TTC549 (cell line): ENCODE results near the gene SND1.
"Not testable (repeated sequence)": the region's sequence is repeated elsewhere in the genome, so short reads cannot be mapped to it uniquely, and the experiment has no call there.

Source experiments
- FAIRE-seq: peaks from 2 replicates; lab custom pipeline; 2012; peaks lifted over from hg19 to GRCh38; lab: Jason Lieb, UNC

Gene SND1

DNA sequence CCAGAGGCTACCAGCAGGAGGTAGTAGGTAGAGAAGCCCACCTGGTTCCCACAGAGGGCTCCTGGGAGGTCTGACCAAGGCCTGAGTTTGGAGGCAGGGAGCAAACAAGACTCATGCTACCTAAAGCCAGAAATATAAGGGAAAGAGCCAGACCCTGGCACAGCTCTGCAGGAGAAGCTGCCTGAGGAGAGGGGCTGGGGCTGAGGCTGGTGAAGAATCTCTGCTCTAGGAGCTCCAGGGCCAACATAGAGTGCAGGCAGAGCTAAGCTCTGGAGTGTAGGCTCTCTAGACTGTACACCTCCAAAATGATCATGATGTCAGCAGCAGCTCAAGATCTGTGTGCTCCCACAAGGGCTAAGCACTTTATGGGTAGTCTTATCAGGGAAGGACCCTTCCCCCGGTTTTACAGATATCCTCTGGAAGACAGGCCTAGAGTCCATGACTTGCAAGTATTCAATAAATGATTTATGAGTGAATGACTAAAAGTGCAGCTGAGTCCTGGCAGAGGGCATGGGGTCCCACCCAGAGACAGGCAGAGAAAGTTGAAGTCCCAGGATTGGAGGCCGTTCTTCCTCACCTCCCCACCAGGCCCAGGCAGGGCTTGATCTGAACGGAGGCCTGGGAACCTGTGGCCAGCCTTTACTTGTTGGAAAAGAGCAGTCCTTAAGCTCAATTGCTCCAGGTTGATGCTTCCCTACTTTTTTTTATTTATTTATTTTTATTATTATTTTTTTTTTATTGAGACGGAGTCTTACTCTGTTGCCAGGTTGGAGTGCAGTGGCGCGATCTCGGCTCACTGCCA, 450.7 kb downstream of the SND1 start:
- no peak for FAIRE-seq

DNA sequence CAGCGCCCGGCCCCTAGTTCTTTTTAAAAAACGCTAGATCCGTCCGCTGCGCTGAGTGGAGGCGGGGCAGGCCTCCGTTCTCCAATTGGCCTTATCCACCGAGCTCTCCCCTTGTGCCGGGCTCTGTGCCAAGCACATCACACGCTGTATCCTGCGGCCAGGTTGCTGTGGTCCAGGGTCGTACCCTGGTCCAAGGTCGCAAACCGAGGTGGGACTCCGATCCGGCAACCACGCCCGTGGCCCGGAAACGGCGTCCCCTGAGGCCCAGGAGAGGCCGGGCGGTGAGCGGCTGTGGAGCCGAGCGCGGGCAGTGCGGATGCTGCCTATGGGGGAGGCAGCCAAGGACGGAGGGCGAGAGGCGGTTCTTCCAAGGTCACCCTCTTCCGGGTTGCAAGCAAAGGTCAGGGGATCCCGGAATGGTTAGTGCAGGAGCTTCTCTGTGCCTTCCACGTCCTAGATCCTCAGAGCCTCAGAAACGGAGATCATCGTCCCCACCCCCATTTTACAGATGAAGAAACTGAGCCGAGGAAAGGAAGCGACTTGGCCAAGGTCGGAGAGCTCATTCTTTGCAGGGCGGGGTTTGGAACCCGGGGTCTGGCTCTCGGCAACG, 451.6 kb downstream of the SND1 start:
- FAIRE-seq: no peak

DNA sequence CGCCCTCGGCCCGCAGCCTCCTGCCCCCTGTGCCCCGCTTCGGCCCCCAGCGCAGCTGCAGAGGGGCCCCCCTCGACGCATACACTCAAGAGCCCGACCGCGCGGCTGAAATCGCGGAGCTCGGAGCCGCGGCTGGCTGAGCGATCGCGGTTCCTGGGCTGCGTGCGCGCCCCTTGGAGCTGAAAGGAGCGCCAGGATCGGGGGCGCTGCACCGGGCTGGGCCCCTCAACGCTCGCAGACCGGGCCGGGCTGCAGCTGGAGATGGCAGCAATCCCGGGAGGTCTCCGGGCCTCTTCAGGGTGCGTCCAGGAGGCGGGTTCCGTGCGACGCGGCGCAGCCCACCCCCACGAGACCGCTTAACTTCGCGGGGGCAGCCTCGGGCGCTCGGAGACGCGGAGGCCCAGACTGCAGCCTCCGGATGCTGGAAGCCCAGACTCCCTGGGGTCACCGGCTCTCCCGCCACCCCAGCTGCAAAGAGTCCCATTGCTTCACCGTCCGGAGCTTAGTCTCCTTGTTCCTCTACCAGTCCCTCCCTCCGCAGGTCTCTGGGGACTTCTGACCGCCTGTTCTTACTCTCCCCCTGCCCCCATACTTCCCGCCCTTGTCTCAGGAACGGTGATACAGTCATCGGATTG, 452.2 kb downstream of the SND1 start:
- no peak for FAIRE-seq

DNA sequence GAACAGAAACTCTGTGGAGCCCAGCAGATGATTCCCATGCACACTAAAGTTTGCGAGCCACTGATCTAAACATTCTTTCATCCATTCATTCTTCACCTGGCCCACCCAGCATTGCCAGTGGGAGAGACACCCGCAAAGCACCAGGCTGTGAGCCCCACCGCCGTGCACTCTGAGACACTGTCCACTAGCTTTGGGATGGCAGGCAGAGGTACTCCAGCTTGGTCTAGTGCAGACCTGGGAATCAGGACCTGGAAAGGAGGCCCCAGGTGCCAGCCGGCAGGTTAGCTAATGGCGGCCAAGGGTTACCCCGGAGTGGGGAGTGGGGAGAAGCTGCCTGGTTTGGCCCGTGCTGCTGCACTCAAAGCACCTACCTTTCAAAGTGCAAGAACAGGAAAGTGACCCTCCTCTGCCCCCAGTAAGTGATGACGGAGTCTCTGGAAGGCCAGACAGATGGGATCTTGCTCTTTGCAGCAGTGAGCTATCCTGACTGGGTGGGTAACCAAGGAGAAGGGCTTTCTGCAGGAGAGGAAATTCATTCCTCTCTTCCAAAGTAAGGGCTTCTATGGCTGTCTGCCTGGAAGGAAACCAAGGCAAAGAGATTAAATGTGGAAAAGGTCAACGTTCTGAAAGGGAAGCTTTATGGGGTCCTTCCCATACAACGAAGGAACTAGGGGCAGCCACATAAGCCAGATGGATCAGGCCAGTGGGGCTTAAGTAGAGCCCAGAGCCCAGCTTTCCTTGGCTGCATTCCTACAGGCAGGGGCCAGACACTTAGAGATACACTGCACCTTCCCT, 453.4 kb downstream of the SND1 start:
- no peak for FAIRE-seq

DNA sequence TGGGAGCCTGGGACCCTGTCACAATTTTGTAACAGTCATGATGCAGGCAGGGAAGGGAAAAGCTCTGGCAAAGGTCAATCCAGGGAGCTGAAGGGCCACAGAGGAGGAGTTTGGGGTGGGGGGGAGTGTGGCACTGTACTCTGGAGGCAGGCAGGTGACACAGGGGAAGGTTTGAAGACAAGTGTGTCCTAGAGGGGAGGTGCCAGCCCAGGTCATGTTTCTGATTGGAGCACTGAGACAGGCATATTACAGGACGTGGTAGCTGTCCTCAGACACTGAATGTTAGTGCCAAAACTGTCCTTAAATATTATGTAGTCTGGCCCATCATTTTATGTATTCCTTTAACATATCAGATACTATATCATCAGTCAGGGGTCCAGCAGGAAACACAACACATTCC, 454.8 kb downstream of the SND1 start:
- FAIRE-seq: no peak

DNA sequence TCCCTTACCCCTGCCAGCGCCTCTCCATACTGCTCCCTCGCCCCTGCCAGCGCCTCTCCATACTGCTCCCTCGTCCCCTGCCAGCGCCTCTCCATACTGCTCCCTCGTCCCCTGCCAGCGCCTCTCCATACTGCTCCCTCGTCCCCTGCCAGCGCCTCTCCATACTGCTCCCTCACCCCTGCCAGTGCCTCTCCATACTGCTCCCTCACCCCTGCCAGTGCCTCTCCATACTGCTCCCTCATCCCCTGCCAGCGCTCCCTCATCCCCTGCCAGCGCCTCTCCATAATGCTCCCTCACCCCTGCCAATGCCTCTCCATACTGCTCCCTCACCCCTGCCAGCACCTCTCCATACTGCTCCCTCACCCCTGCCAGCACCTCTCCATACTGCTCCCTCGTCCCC, 455.5 kb downstream of the SND1 start:
- FAIRE-seq: not testable (repeated sequence)

DNA sequence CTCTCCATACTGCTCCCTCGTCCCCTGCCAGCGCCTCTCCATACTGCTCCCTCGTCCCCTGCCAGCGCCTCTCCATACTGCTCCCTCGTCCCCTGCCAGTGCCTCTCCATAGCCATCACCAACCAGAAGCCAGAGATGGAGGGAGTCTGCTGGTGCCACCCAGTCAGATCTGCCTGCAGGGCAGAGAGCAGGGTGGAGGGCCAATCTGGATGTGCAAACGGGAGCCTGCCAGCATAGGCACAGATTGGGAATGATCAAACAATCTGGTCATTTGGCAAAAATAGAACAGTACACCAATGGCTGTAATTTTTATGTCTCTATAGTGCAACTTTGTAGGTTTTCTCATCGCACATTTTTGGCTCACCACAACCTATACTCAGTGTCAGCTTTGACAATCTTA, 456.1 kb downstream of the SND1 start:
- FAIRE-seq: no peak

DNA sequence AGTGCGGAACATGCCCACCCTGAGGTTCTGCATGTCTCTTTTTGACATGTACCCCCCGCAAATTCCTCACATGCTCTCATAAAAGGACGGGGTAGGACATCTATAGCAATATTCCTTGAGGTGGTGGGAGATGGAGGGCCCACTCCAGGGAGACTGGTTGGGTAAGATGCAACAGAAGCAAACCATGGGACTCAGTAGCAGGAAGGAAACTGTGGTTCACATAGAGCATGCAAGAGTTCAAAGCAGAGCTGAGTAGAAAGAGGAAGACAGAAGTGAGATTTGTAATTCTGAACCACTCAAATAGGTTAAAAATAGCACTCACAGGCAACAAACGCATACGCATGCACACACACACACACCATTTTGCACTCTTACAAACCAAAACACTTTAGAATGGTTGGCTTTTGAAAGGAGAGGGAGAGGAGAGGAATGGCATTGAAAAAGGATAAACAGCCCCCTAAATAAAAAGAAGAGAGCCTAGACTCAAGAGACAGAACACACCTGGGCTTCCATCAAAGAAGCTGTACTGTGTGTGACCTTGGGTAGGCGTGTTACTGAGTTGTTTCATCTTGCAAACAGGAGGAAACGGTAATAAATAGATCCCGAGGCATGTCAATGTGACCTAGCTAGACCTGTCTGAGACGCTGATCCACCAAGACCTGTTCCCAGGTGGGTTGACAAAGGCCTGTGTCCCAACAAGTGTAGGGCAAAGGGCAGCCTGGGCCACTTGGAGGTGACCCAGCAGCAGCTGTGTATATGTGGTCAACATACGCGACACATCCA, 456.8 kb downstream of the SND1 start:
- FAIRE-seq: no peak

DNA sequence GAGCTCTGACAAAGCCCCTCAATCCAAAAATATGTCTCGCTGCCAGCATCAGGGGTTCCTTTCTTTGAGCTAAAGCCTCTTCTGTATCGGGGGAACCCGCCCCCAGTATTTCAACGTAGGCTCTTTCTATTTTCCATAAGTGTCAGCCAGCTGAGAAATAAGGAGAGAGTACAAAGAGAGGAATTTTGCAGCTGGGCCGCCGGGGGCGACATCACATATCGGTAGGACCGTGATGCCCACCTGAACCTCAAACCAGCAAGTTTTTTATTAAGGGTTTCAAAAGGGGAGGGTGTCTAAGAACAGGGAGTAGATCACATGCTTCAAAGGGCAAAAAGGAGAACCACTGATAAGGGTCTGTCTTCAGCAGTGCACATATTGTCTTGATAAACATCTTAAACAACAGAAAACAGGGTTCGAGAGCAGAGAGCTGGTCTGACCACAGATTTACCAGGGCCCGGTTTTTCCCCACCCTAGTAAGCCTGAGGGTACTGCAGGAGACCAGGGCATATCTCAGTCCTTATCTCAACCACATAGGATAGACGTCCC, 457.5 kb downstream of the SND1 start:
- not testable (repeated sequence) for FAIRE-seq

DNA sequence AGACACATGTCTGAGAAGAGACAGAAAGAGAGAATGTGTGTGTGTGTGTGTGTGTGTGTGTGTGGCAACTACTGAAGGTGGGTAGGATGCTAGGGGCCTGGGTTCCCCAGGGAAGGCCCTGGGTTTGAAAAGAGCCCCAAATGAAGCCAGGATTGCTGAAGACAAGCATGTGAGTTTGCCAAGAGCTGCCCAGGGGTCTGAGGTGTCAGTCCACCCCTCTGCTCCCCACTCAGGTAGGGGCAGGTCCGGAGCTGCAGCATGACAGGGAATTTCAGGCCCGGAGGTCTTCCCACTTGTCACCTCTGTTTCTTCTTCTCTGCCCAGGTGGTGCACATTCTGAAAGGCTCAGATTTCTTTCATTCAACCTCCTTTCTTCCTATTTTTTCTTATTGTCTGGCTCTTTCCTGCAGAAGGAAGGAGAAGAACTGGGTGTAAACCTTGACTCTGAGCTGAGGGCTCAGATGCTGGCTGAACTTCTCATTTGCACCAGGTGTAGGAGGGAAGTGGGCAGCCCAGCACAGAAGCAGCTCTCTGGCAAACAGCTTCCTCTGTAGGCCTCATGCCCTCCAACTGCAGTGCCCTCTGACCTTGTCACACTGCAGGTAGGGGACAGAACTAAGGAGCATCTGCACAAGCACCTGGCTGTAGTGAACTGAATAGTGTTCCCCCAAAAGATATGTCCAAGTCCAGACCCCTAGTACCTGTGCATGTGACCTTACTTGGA, 458.8 kb downstream of the SND1 start:
- FAIRE-seq: no peak

DNA sequence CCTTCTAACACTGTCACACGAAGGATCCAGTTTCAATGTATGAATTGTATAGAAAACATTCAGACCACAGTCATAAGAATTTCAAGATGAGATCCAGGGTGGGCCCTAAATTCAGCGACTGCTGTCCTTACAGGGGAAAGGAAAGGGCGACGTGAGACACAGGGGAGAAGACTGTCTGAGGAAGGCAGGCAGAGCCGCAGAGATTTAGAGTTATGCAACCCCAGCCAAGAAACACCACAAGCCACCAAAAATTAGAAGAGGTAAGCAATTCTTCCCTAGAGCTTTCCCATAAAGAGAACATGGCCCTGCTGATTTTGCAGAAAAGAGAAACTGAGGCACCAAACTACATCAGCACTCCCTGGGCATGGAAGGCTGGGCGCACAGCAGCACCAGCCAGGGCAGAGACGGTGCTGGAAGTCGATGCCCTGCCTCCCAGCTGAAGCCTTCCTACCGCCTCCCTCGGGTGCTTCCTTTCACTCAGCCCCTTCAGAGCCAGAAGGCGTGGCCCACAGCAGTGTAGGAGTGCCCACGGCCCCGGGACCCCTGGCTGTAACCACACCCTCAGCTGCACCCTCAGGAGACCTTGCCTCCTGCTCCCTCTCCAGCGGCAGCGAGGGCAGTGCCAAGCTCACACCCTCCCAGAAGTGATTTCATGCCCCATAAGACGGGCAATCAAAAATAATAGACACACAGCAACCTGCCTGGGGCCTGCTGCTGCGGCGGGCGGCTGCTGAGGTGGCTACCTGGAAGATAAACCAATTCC, 460.2 kb downstream of the SND1 start:
- no peak for FAIRE-seq

DNA sequence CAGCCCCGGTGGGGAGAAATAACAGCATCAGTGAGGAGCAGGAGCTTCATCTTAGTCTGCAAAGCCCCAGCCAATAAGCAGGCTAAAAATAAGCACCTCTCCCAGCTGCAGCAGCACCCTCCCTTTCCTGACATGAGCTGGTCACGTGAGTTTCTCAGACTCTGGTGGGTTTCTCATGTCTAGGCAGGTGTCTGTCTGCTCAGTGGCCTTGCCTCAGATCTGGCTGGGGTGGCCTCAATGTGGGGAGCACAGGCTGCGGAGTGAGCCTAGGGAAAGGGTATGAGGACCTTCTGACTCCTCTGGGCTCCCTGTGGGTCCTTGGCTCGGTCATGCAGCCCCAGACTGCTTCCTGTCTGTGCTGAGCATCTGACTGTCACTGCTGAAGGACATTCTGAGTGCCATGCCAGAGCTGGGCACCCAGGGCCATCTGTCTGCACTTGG, 460.8 kb downstream of the SND1 start:
- FAIRE-seq: no peak

DNA sequence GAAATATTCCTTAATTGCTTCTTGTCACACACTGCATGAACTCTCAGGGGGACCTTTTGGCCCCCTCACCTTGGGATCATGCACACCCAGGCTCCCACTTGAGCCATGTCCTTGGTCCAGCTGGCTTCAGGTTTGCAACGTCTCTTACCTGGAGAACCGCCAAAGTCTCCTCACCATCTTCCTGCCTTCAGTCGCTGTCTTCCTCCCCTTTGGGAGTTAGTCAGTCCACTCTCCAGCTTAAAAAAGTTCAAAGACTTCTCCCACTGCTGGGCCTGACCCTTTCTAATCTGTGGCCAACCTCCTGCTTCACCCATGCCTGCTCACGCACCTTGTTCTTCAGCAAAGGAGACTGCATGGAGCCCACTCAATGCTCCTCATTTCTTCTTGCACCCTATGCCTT, 461.8 kb downstream of the SND1 start:
- FAIRE-seq: no peak

DNA sequence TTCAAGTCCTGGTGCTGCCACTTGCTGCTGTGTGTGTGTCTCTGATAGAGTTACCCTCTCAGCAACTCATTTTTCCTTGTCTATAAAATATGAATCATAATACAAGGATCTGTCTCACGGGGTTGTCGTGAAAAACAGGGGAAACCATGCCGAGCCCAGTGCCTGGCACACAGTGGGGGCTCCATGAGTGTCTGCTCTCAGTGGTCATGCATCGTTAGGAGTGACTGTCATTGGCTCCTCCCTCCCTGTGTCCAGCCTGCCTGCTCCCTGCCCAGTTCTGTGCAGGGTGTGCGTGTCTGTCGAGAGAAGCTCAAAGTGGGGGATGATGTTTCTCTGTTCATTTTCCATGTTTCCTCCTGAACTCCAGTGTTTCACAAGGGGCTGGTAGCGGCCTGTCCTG, 462.8 kb downstream of the SND1 start:
- FAIRE-seq: no peak

DNA sequence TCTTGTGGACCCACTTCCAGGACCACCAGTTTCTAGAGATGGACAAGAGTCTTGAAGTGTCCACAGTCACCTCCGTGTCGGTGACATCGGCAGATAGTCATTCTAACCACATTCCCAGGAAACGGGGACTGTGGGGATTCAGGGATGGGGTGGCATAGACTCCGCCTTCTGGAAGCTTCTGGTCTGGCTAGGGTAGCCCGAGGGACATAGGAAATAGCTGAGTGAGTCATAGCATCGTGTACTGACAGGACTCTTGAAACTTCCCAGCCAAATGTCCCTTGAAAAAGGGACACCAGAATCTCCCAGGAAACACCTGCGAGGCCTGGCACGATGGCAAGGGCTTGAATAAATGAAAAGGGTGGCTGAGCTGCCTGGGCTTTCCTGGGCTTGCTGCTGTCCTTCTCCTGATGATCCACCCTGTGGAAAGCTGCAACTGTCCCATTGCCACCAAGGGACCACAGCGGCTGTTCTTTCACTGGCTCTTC, 463.4 kb downstream of the SND1 start:
- no peak for FAIRE-seq

DNA sequence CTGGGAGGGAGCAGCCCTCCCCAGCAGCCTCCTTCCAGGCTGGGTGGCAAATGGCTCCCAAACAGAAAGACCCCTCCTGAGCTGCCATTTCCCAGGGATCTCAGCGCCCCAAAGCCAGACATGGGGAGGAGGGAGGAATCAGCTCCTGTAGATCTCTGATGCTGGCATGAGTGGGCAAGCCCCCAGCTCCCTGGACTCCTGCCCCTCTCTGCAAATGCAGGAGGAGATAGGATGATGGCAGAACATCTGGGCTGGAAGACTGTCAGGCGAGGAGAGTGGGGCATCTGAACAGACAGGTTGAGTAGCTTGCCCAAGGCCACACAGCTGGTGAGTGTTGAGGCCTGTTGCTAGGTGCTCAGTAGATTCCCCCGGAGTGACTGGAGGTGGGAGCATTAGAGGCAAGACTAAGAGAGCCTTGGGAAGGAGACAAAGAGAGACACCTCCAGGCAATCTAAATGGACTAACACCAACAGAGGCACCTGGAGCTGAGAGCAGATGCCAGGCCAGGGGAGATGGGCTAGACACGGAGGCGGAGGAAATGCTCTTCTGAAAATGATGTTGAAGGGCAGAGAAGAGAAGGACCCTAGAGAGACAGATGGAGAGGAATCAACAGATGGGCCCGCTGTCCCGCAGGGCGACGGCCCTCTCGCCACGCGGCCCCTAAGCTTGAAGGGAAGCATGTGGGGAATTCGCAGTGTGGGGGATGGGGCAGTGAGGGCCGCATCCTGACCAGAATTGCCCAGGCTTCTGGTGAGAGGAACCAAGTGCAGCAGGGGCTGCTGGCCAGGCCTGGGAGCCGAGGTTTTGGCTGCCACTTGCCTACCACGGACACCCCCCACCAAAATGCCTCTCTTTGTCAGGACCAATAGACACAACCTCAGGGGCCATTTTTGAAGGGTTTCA, 464.1 kb downstream of the SND1 start:
- FAIRE-seq: no peak

DNA sequence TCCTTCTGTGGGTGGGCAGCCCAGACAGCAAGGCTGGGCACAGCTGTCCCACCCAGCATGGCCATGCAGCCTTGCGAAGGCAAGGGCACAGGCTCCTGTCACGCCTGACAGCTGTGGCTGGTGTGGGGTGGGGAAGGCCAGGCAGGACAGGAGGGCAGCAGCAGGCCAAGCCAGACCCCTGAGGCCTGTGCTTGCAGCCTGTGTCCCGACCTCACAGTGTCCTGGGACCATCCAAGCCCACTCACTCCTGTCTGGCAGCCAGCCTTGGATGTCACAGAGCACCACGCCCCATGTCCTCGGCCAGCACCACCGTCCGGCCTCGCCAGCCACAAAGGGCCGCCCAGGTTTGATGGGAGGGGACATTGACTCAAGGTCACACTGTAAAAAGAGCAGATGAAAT, 464.7 kb downstream of the SND1 start:
- no peak for FAIRE-seq

DNA sequence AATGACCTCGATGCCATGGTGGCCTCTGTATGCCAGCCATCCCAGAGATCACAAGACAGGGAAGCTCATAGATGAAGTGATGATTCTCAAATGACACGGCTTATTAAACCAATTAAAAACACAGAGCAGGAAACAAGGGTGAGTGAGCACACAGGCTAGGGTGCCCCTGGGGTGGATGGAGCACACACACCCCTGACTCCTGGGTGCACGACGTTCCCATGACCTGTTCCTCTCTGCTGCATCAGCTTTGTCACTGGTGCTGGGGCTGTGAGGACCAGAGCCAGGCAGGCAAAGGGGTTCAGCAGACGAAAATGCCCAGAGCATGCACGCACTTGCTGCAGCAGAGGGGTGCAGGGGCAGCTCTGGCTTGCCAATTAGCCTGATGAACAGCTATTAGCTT, 465.7 kb downstream of the SND1 start:
- no peak for FAIRE-seq

DNA sequence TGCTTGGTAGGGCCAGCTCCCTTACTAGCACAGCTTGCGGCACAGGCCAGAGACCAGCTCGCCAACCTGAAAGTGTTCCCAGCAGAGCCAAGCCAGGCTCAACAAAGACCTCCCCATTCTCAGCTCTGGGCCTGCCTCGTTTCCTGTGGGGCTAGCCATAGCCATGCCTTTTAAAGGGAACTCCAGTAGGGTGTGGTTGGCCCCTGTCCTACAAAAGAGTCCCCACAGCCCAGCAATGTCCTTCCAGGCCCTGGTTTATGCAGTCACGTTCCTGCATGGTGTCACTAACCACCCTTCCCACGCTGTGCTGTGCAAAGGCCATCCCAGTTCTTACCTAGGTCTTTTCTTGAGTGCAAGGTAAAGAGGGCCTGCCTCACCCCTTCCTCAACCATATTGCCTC, 467.0 kb downstream of the SND1 start:
- FAIRE-seq: no peak
